HK-2 (cell line): Measurements from ENCODE around the gene DHRS4L2.
"Not testable (repeated sequence)": the region's sequence is repeated elsewhere in the genome, so short reads cannot be mapped to it uniquely, and the experiment has no call there.

ENCODE experiments used
- DNase-seq: peaks from one replicate; pipeline ENCODE4 v3.0.0-alpha.2; 2018; ENCODE audit not compliant: unreplicated experiment

DHRS4L2 gene

GRCh38 chr14:23973178-23973577 lies 15.6 kb upstream of the DHRS4L2 start:
- not testable (repeated sequence) for DNase-seq

- DNase-seq: not testable (repeated sequence)
These were observed 14.7 kb upstream of the DHRS4L2 start for GRCh38 chr14:23974041-23974440.

- DNase-seq: not testable (repeated sequence)
These were observed 11.5 kb upstream of the DHRS4L2 start for GRCh38 chr14:23977208-23977607.

GRCh38 chr14:23981951-23982813 lies 6.5 kb upstream of the DHRS4L2 start:
- DNase-seq: not testable (repeated sequence)

GRCh38 chr14:23984891-23985602 lies 3.7 kb upstream of the DHRS4L2 start:
- DNase-seq: no peak

- DNase-seq: not testable (repeated sequence)
These were observed 514 bp upstream of the DHRS4L2 start for GRCh38 chr14:23988223-23988606.

GRCh38 chr14:23989734-23990445 lies 1.2 kb downstream of the DHRS4L2 start:
- not testable (repeated sequence) for DNase-seq

GRCh38 chr14:23990961-23991360 lies 2.2 kb downstream of the DHRS4L2 start:
- DNase-seq: not testable (repeated sequence)

- not testable (repeated sequence) for DNase-seq
These were observed 4.3 kb downstream of the DHRS4L2 start for GRCh38 chr14:23993042-23993441.

- not testable (repeated sequence) for DNase-seq
These were observed 7.3 kb downstream of the DHRS4L2 start for GRCh38 chr14:23996009-23996408.

GRCh38 chr14:23996825-23997224 lies 8.1 kb downstream of the DHRS4L2 start:
- DNase-seq: not testable (repeated sequence)

- DNase-seq: not testable (repeated sequence)
These were observed 10.9 kb downstream of the DHRS4L2 start for GRCh38 chr14:23999640-24000039.

- DNase-seq: not testable (repeated sequence)
These were observed 12.3 kb downstream of the DHRS4L2 start for GRCh38 chr14:24001078-24001477.

GRCh38 chr14:24001679-24002078 lies 12.9 kb downstream of the DHRS4L2 start:
- DNase-seq: not testable (repeated sequence)

- not testable (repeated sequence) for DNase-seq
These were observed 17.7 kb downstream of the DHRS4L2 start for GRCh38 chr14:24006471-24006816.

GRCh38 chr14:24006817-24007652 lies 18.3 kb downstream of the DHRS4L2 start:
- not testable (repeated sequence) for DNase-seq

- DNase-seq: no peak
These were observed 22.3 kb downstream of the DHRS4L2 start for GRCh38 chr14:24011051-24011450.

GRCh38 chr14:24012726-24013273 lies 24.1 kb downstream of the DHRS4L2 start:
- DNase-seq: not testable (repeated sequence)

GRCh38 chr14:24013654-24014514 lies 25.2 kb downstream of the DHRS4L2 start:
- DNase-seq: peak; percentile 9

- not testable (repeated sequence) for DNase-seq
These were observed 27.0 kb downstream of the DHRS4L2 start for GRCh38 chr14:24015745-24016144.
